GM18868 (cell line): ENCODE data around the gene NOP16.
"Not testable (repeated sequence)": the region's sequence is repeated elsewhere in the genome, so short reads cannot be mapped to it uniquely, and the experiment has no call there.

Experiments used
- ATAC-seq: cut with Tn5 transposase; IDR thresholded peaks from one replicate; pipeline ENCODE4 v1.9.1; 2021; ENCODE audit warnings: mild to moderate bottlenecking, moderate library complexity; ENCODE audit not compliant: unreplicated experiment

NOP16 gene

GRCh38 chr5:176410486-176411180 lies 22.2 kb upstream of the NOP16 start:
- no peak for ATAC-seq

GRCh38 chr5:176409765-176410164 lies 21.4 kb upstream of the NOP16 start:
- ATAC-seq = no peak

GRCh38 chr5:176408590-176408989 lies 20.2 kb upstream of the NOP16 start:
- ATAC-seq = no peak

- not testable (repeated sequence) for ATAC-seq
Measured at GRCh38 chr5:176408252-176408573, 19.8 kb upstream of the NOP16 start.

- ATAC-seq = no peak
Measured at GRCh38 chr5:176407456-176408251, 19.3 kb upstream of the NOP16 start.

GRCh38 chr5:176406436-176407052 lies 18.1 kb upstream of the NOP16 start:
- no peak for ATAC-seq

GRCh38 chr5:176405656-176406435 lies 17.4 kb upstream of the NOP16 start:
- ATAC-seq = no peak

GRCh38 chr5:176401281-176402205 lies 13.1 kb upstream of the NOP16 start:
- no peak for ATAC-seq

GRCh38 chr5:176400382-176401156 lies 12.2 kb upstream of the NOP16 start:
- no peak for ATAC-seq

GRCh38 chr5:176397736-176398420 lies 9.5 kb upstream of the NOP16 start:
- no peak for ATAC-seq

GRCh38 chr5:176396330-176396729 lies 7.9 kb upstream of the NOP16 start:
- no peak for ATAC-seq

- no peak for ATAC-seq
Measured at GRCh38 chr5:176394881-176395675, 6.7 kb upstream of the NOP16 start.

- no peak for ATAC-seq
Measured at GRCh38 chr5:176394096-176394495, 5.7 kb upstream of the NOP16 start.

GRCh38 chr5:176392526-176392925 lies 4.1 kb upstream of the NOP16 start:
- ATAC-seq = no peak

- ATAC-seq = no peak
Measured at GRCh38 chr5:176391999-176392398, 3.6 kb upstream of the NOP16 start.

- ATAC-seq = no peak
Measured at GRCh38 chr5:176391479-176391878, 3.1 kb upstream of the NOP16 start.

- peak; percentile 32 for ATAC-seq
Measured at GRCh38 chr5:176389135-176390123, 1.0 kb upstream of the NOP16 start.
